Measurements from ENCODE around the gene TBC1D7.
A peak's percentile ranks its signal among the peaks of the same experiment; 100 is the strongest.

The TBC1D7 gene

GRCh38 chr6:13336553-13336952, 8.2 kb upstream of the TBC1D7 start:
- TF ChIP-seq, protein P1, sequence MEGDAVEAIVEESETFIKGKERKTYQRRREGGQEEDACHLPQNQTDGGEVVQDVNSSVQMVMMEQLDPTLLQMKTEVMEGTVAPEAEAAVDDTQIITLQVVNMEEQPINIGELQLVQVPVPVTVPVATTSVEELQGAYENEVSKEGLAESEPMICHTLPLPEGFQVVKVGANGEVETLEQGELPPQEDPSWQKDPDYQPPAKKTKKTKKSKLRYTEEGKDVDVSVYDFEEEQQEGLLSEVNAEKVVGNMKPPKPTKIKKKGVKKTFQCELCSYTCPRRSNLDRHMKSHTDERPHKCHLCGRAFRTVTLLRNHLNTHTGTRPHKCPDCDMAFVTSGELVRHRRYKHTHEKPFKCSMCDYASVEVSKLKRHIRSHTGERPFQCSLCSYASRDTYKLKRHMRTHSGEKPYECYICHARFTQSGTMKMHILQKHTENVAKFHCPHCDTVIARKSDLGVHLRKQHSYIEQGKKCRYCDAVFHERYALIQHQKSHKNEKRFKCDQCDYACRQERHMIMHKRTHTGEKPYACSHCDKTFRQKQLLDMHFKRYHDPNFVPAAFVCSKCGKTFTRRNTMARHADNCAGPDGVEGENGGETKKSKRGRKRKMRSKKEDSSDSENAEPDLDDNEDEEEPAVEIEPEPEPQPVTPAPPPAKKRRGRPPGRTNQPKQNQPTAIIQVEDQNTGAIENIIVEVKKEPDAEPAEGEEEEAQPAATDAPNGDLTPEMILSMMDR (IDR thresholded peaks at IDR 0.05; ENCODE audit: insufficient read depth, low read length, poor library complexity, severe bottlenecking) = peak; percentile 86
- DNase-seq (ENCODE audit: extremely low read depth, insufficient read length) = peak; percentile 34
- Histone ChIP-seq H3K36me3 (ENCODE audit: control insufficient read depth, insufficient read depth, low read length) (no peaks in the 10 kb centered on the region), H3K27me3 (replicated peaks; ENCODE audit: control insufficient read depth, insufficient read depth, low read length) (no peaks in the 10 kb centered on the region), H3K4me3 (replicated peaks; ENCODE audit: low read depth, low read length) (no peak overlapping the region)

- no peak for DNase-seq (ENCODE audit: extremely low read depth, insufficient read length)
- TF ChIP-seq, protein P1 (IDR thresholded peaks at IDR 0.05; ENCODE audit: insufficient read depth, low read length, poor library complexity, severe bottlenecking) = no peak
- Histone ChIP-seq H3K36me3 (ENCODE audit: control insufficient read depth, insufficient read depth, low read length) (no peaks in the 10 kb centered on the region), H3K4me3 (replicated peaks; ENCODE audit: low read depth, low read length) (no peak overlapping the region), H3K27me3 (replicated peaks; ENCODE audit: control insufficient read depth, insufficient read depth, low read length) (no peaks in the 10 kb centered on the region)
Observed at GRCh38 chr6:13334953-13335352, 6.6 kb upstream of the TBC1D7 start.

DNA sequence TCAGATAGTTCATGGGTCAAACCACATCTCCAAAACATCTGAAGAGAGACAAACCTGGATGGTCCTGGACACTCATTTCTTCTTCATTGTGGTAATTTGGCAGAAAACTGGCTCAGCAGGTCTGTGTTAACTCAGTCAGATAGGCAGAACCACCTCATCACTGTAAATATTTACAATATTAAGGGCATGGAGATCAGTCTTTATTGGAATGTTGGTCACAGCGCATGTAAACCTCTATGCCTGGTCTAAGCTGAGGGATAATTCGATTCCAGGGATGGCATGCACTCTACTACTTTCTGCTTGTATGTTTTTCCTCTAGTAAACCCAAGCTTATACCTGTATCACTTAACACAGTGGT, 4.0 kb upstream of the TBC1D7 start:
- Histone ChIP-seq H3K36me3 (ENCODE audit: control insufficient read depth, insufficient read depth, low read length) (no peaks in the 10 kb centered on the region), H3K27me3 (replicated peaks; ENCODE audit: control insufficient read depth, insufficient read depth, low read length) (no peaks in the 10 kb centered on the region), H3K4me3 (replicated peaks; ENCODE audit: low read depth, low read length) (no peak overlapping the region)
- TF ChIP-seq, protein P1 (IDR thresholded peaks at IDR 0.05; ENCODE audit: insufficient read depth, low read length, poor library complexity, severe bottlenecking) = no peak
- DNase-seq (ENCODE audit: extremely low read depth, insufficient read length) = no peak

GRCh38 chr6:13331516-13332348, 3.4 kb upstream of the TBC1D7 start:
- TF ChIP-seq, protein P1 (IDR thresholded peaks at IDR 0.05; ENCODE audit: insufficient read depth, low read length, poor library complexity, severe bottlenecking) = peak; percentile 47
- no peaks in the 10 kb centered on the region for H3K27me3 ChIP-seq (replicated peaks; ENCODE audit: control insufficient read depth, insufficient read depth, low read length)
- H3K36me3 ChIP-seq (ENCODE audit: control insufficient read depth, insufficient read depth, low read length) = no peaks in the 10 kb centered on the region
- H3K4me3 ChIP-seq (replicated peaks; ENCODE audit: low read depth, low read length) = no peak overlapping the region
- peak; percentile 24 for DNase-seq (ENCODE audit: extremely low read depth, insufficient read length)

- no peaks in the 10 kb centered on the region; the same call in none of the 2 replicates for H3K36me3 ChIP-seq (ENCODE audit: control insufficient read depth, insufficient read depth, low read length)
- TF ChIP-seq, protein P1 (IDR thresholded peaks at IDR 0.05; ENCODE audit: insufficient read depth, low read length, poor library complexity, severe bottlenecking) = no peak
- no peaks in the 10 kb centered on the region for H3K27me3 ChIP-seq (replicated peaks; ENCODE audit: control insufficient read depth, insufficient read depth, low read length)
- no peak for DNase-seq (ENCODE audit: extremely low read depth, insufficient read length)
- peak overlapping the region; percentile 81 for H3K4me3 ChIP-seq (replicated peaks; ENCODE audit: low read depth, low read length)
Observed at GRCh38 chr6:13328875-13329183, 492 bp upstream of the TBC1D7 start.
